ENCODE measurements around the gene RSAD1. TPM values are rescaled to one million over a fixed set of nuclear protein-coding genes. Genes with fewer than 3 reads are reported as not detected.
"Not testable (repeated sequence)": the region's sequence is repeated elsewhere in the genome, so short reads cannot be mapped to it uniquely, and the experiment has no call there.

Gene RSAD1
- polyA plus RNA-seq, 3 donors = 20.6 to 40.0 (median 21.2) TPM

DNA sequence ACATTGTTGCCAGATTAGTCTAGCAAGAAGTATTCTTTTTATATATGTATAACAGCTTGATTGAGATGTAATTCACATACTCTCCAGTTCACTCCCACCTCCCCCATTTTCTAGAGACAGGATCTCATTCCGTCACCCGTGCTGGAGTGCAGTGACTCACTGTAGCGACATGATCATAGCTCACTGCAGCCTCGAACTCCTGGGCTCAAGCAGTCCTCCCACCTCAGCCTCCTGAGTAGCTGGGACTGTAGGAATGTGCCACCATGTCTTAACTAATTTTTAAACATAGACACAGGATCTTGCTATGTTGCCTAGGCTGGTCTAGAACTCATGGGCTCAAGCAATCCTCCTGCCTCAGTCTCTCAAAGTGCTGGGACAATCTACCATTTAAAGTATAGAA lies 3.3 kb upstream of the RSAD1 start:
- H3K4me3 Mint-ChIP-seq = peak overlapping the region in 1 of 2 donors; percentile 60
- no peak for DNase-seq
- 96% methylated on average over 4 of the region's 4 CpGs for WGBS (ENCODE audit: insufficient coverage)
- H2AFZ ChIP-seq (ENCODE audit: insufficient read depth, low read depth, low read length, poor library complexity, severe bottlenecking) = no peak overlapping the region
- peaks cover 18% of the 10 kb centered on the region for H3K4me1 Mint-ChIP-seq
- H4K20me1 ChIP-seq (ENCODE audit: insufficient read depth, low read length) = peaks cover 9% of the 10 kb centered on the region
- H3K4me2 ChIP-seq (replicated peaks; ENCODE audit: extremely low read depth, low read length, poor library complexity, severe bottlenecking) = no peak overlapping the region
- H3K36me3 Mint-ChIP-seq = peaks cover 3 to 15% of the 10 kb centered on the region in 2 donors
- TF ChIP-seq, protein P1, sequence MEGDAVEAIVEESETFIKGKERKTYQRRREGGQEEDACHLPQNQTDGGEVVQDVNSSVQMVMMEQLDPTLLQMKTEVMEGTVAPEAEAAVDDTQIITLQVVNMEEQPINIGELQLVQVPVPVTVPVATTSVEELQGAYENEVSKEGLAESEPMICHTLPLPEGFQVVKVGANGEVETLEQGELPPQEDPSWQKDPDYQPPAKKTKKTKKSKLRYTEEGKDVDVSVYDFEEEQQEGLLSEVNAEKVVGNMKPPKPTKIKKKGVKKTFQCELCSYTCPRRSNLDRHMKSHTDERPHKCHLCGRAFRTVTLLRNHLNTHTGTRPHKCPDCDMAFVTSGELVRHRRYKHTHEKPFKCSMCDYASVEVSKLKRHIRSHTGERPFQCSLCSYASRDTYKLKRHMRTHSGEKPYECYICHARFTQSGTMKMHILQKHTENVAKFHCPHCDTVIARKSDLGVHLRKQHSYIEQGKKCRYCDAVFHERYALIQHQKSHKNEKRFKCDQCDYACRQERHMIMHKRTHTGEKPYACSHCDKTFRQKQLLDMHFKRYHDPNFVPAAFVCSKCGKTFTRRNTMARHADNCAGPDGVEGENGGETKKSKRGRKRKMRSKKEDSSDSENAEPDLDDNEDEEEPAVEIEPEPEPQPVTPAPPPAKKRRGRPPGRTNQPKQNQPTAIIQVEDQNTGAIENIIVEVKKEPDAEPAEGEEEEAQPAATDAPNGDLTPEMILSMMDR (IDR thresholded peaks at IDR 0.05) = no peak
- peaks cover 7 to 31% (median 27%) of the 10 kb centered on the region in 3 donors for H3K27me3 Mint-ChIP-seq (ENCODE audit: low read depth in 3 of 3)
- H3K4me3 ChIP-seq (replicated peaks in 1 of 3; ENCODE audit: low read depth in 2 of 3, low read length in 3 of 3) = no peak overlapping the region
- peaks cover 0 to 14% of the 10 kb centered on the region in 2 donors for H3K27me3 ChIP-seq (ENCODE audit: control insufficient read depth in 2 of 2, insufficient read depth in 2 of 2, low read length in 2 of 2)
- peaks cover 20 to 25% of the 10 kb centered on the region in 2 donors for H3K4me1 ChIP-seq (ENCODE audit: control insufficient read depth in 1 of 2, insufficient read depth in 2 of 2, low read length in 2 of 2)
- H3K27ac ChIP-seq (ENCODE audit: low read depth in 1 of 2, low read length in 2 of 2) = no peak overlapping the region
- H3K9me3 Mint-ChIP-seq = peaks cover 0 to 6% (median 0%) of the 10 kb centered on the region in 7 donors
- no peak overlapping the region for H3K9ac ChIP-seq (ENCODE audit: insufficient read depth, low read length, poor library complexity, severe bottlenecking)
- intact Hi-C loops (cut with micrococcal nuclease) = no loop called here
- H3K79me2 ChIP-seq (ENCODE audit: insufficient read depth, low read length) = peaks cover 8% of the 10 kb centered on the region
- H3K36me3 ChIP-seq (replicated peaks in 1 of 2; ENCODE audit: control insufficient read depth in 1 of 2, insufficient read depth in 2 of 2, low read length in 2 of 2) = no peaks in the 10 kb centered on the region
- H3K9me3 ChIP-seq (replicated peaks in 1 of 2; ENCODE audit: control insufficient read depth in 1 of 2, insufficient read depth in 1 of 2, low read length in 2 of 2) = no peaks in the 10 kb centered on the region
- H3K27ac Mint-ChIP-seq = peak overlapping the region in 1 of 7 donors; percentile 38

DNA sequence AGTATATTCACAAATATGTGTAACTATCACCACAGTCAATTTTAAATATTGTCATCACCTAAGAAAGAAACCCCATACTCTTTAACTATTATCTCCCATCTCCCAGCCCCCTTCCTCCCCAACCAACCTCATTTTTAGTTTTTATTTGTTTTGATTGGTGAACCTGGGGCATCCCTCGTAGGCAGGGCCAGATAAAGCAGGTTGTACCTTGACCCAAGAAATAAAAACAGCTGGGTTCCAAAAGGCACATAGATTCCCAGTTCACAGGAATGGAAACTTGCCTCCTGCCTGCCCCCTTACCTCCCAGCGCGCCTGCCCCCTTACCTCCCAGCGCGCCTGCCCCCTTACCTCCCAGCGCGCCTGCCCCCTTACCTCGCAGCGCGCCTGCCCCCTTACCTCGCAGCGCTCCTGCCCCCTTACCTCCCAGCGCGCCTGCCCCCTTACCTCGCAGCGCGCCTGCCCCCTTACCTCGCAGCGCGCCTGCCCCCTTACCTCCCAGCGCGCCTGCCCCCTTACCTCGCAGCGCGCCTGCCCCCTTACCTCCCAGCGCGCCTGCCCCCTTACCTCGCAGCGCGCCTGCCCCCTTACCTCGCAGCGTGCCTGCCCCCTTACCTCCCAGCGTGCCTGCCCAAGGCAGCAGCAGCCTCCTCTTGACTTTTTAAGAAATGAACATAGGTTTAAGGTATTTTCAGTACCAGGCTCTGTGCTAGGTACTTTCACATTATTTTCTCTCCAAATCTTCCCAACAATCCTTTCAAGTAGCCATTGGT lies 2.7 kb upstream of the RSAD1 start:
- Mint-ChIP-seq H3K36me3 (peaks cover 3 to 15% of the 10 kb centered on the region in 2 donors), H3K4me1 (peaks cover 23% of the 10 kb centered on the region), H3K27me3 (ENCODE audit: low read depth in 3 of 3) (peaks cover 3 to 26% (median 26%) of the 10 kb centered on the region in 3 donors), H3K4me3 (peak overlapping the region in 1 of 2 donors; percentile 74), H3K27ac (peak overlapping the region in 1 of 7 donors; percentile 32)
- H2AFZ ChIP-seq (ENCODE audit: insufficient read depth, low read depth, low read length, poor library complexity, severe bottlenecking); DNase-seq; intact Hi-C loops (cut with micrococcal nuclease); H3K27ac ChIP-seq (ENCODE audit: low read depth in 1 of 2, low read length in 2 of 2); H3K27me3 ChIP-seq (ENCODE audit: control insufficient read depth in 2 of 2, insufficient read depth in 2 of 2, low read length in 2 of 2); H3K9ac ChIP-seq (ENCODE audit: insufficient read depth, low read length, poor library complexity, severe bottlenecking); H3K9me3 ChIP-seq (replicated peaks in 1 of 2; ENCODE audit: control insufficient read depth in 1 of 2, insufficient read depth in 1 of 2, low read length in 2 of 2); H3K79me2 ChIP-seq (ENCODE audit: insufficient read depth, low read length); H3K36me3 ChIP-seq (replicated peaks in 1 of 2; ENCODE audit: control insufficient read depth in 1 of 2, insufficient read depth in 2 of 2, low read length in 2 of 2); H3K4me3 ChIP-seq (replicated peaks in 1 of 3; ENCODE audit: low read depth in 2 of 3, low read length in 3 of 3); H3K4me2 ChIP-seq (replicated peaks; ENCODE audit: extremely low read depth, low read length, poor library complexity, severe bottlenecking); H3K9me3 Mint-ChIP-seq: not testable (repeated sequence)
- 40% methylated on average over 2 of the region's 33 CpGs for WGBS (ENCODE audit: insufficient coverage)
- Histone ChIP-seq H3K4me1 (ENCODE audit: control insufficient read depth in 1 of 2, insufficient read depth in 2 of 2, low read length in 2 of 2) (peaks cover 26 to 31% of the 10 kb centered on the region in 2 donors), H4K20me1 (ENCODE audit: insufficient read depth, low read length) (peaks cover 13% of the 10 kb centered on the region)

Measured in CD14-positive monocyte (primary cell).